ENCODE data around the gene MS4A8.
A peak's percentile ranks its signal among the peaks of the same experiment; 100 is the strongest.
"Not testable (repeated sequence)": the region's sequence is repeated elsewhere in the genome, so short reads cannot be mapped to it uniquely, and the experiment has no call there.

MS4A8 gene

GRCh38 chr11:60731586-60731985, 32.2 kb downstream of the MS4A8 start:
- DNase-seq = no peak

- no peak for DNase-seq
Observed at GRCh38 chr11:60734279-60734678, 34.9 kb downstream of the MS4A8 start.

- DNase-seq = no peak
Observed at GRCh38 chr11:60739114-60739513, 39.7 kb downstream of the MS4A8 start.

- no peak for DNase-seq
Observed at GRCh38 chr11:60740573-60740972, 41.2 kb downstream of the MS4A8 start.

- DNase-seq = no peak
Observed at GRCh38 chr11:60741421-60741820, 42.0 kb downstream of the MS4A8 start.

- DNase-seq = no peak
Observed at GRCh38 chr11:60743058-60743457, 43.6 kb downstream of the MS4A8 start.

GRCh38 chr11:60744114-60744513, 44.7 kb downstream of the MS4A8 start:
- DNase-seq = no peak

- DNase-seq = no peak
Observed at GRCh38 chr11:60747359-60747873, 48.0 kb downstream of the MS4A8 start.

- no peak for DNase-seq
Observed at GRCh38 chr11:60748225-60748624, 48.8 kb downstream of the MS4A8 start.

GRCh38 chr11:60748821-60749220, 49.4 kb downstream of the MS4A8 start:
- DNase-seq = no peak

GRCh38 chr11:60750911-60751310, 51.5 kb downstream of the MS4A8 start:
- DNase-seq = no peak

GRCh38 chr11:60753309-60753708, 53.9 kb downstream of the MS4A8 start:
- no peak for DNase-seq

GRCh38 chr11:60754887-60755286, 55.5 kb downstream of the MS4A8 start:
- no peak for DNase-seq

- peak in 1 of 2 experiments; percentile 16 for DNase-seq
Observed at GRCh38 chr11:60756307-60757032, 57.1 kb downstream of the MS4A8 start, which contains the start of gene MS4A15. Gene MS4A15, plus strand, starts transcription at chr11:60756867. Its CDS starts 6,867 bp downstream, at chr11:60763734.

- no peak for DNase-seq
Observed at GRCh38 chr11:60757231-60757800, 57.9 kb downstream of the MS4A8 start.

- DNase-seq = not testable (repeated sequence)
Observed at GRCh38 chr11:60758671-60759070, 59.3 kb downstream of the MS4A8 start.

GRCh38 chr11:60759438-60760225, 60.2 kb downstream of the MS4A8 start:
- peak; percentile 37 to 39 for DNase-seq

- DNase-seq = no peak
Observed at GRCh38 chr11:60761436-60762190, 62.2 kb downstream of the MS4A8 start.

- DNase-seq = no peak
Observed at GRCh38 chr11:60762851-60763691, 63.7 kb downstream of the MS4A8 start.

GRCh38 chr11:60763692-60764369, 64.4 kb downstream of the MS4A8 start:
- no peak for DNase-seq

GRCh38 chr11:60764879-60765278, 65.5 kb downstream of the MS4A8 start:
- no peak for DNase-seq

Data from AML-193 (cell line).